Amniotic stem cell (primary cell): ENCODE measurements around the gene MAP1LC3B.

Experiments used
- DNase-seq: peaks from one replicate; lab custom pipeline; 2025; lab: John Stamatoyannopoulos, UW

MAP1LC3B gene

DNA sequence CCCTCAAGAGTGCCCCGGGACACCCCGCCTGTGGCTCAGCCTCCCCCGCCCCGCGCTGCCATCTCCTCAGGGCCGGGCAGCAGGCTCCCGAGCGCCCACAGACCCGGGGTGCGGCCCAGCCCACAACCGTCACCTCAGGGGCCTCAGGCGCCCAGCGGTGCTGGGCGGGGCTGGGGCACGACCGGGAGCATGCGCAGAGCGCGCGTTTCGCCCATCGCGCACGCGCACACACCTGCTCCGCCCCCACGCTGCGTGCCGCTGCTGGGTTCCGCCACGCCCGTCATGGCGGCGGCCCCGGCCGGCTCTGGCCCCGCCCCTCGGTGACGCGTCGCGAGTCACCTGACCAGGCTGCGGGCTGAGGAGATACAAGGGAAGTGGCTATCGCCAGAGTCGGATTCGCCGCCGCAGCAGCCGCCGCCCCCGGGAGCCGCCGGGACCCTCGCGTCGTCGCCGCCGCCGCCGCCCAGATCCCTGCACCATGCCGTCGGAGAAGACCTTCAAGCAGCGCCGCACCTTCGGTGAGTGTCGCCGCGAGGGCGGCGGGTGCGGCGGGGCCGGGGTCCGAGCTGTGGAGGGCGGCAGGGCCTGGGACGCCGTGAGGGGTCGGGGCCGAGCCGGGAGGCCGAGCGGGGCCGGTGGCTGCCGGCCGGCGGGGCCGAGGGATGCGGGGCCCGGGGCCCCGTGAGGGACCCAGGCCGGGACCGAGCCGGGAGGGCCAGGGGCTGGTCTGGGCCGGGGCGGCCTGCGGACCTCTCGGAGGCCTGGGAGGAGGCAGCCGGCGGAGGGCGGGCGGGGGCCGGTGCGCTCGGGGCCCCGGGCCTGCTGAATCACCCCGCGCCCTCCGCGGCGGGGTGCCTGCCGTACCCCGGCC is at the start of gene MAP1LC3B:
Gene MAP1LC3B, plus strand, starts transcription at position 387 of the 871 bp plus-strand sequence. Its CDS starts 92 bp downstream, at position 479.
- peak; percentile 97 for DNase-seq

DNA sequence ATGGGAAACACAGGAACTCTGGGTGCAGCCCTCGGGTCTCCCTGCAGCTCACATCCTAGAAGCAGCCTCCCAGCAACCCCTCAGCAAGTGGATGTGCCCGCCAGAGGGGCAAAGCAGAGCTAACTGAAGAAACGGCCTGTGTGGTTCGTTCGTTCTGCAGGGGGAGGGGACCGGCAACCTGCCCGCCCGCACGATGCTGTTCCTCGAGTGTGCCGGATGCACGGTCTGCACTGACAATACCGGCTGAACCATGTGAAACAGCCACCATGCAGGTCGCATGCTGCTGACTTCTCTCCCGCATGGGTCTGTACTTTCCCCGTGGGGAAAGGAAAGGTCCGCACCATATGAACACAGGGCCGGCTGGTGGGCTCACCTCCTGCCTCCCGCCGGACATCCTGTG is 49.6 kb upstream of the MAP1LC3B start:
- DNase-seq = no peak

DNA sequence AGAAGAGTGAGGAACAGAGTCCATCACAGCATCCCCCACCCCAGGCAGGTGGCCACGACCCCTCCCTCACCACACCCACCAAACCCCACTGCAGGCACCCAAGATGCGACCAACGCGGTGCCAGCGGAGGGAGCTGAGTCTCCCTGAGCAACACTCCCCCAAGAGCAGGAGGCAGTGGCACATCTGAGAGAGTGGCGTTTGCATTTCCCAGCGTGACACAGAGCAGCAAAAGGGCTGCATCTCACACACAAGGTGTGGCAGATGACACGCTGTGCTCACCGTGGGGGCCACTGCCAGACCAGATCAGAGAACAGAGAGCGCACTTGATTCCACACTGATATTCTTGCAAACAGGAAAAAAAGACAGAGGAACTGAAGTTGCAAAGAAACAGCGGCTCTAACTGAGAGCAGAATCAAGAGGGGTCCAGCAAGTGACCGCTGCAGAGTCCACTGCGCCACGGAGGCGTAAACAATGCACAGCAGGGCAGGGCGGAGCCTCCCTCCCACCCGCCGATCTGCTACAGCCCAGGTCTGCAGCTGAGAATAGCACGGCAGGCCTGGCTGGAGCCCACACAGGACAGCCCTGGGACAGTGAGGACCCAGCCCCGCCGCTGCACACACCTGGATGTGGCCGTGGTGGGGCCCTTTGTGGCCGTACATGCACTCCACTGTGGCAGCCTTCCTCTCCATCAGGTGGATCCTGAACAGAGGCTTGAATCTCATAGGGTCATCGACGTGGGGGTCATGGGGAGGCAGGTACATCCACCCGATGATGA is 49.0 kb upstream of the MAP1LC3B start:
- DNase-seq = no peak

DNA sequence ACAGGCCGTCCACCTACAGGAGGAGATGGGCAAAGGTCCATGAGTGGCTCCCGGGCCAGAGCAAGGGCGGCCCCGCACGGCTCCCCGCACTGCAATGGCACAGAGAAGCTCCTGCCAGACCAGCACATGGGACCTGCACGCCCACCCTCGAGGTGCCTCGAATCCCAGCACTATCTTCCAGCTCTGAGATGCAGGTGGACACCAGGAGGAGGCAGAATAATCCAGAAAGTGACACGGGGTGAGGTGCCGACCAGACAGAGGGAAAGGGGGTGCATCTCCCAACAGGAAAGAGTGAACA is 48.4 kb upstream of the MAP1LC3B start:
- no peak for DNase-seq

DNA sequence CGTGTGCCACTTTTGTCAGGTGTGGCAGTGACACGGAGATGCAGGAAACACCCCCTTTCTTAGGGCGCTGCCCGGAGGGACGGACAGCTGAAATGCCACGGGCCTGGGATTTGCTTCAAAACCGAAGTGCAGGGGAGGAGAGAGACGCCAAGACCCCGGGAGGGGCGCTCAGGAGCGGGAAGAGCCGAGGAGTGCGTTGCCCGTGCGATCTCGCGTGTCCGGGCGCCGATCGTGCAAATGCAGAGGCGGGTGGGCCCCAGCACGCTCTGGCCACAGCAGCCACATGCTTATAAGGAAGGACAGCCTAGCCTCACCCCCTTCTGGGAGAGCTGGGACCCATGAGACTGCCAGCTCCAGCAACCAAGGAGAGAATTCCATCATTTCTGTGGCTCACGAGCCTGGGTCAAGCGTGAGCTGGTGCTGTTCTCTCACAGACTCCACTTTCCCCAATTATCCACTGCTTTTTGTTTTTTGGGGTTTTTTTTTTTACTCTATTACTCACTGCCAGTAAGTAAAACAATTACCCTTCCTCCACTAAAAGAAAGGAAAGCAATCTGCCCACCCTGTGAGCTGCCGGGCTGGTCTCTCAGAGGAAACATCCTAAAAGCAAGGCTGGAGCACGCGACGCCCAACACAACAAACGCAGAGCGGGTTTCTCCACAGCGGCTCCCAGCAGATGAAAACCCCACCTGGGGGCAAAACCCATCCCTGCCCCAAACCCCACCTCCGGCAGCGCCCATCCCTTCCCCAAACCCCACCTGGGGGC is 47.8 kb upstream of the MAP1LC3B start:
- DNase-seq = no peak

DNA sequence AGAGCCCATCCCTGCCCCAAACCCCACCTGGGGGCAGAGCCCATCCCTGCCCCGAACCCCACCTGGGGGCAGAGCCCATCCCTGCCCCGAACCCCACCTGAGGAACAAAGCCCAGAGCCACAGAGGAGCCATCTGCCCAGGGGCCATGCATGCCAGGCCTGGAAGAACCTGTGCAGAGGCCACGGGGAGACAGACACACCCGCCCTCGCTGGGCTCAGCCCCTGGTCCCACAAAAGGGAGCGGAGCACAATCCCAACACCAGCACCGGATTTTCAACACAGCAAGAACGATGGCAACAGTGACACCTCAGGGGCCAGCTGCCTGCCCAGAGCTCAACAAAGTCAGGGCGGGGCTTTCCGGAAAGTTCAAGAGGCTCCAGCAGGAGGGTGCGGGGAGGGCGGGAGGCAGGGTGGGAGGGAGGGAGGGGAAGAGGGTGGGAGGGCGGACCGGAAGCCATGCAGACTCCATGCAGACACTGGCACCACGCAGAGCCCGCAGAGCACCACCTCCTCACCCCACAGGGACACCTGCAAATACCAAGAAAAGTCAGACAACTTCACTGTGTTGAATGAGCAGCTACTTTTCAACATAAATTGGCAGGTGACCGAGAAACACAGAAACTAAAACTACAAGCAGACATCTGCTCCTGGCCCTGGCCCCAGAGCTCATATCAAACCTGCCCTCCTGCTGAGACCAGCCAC is 47.1 kb upstream of the MAP1LC3B start:
- DNase-seq = no peak

DNA sequence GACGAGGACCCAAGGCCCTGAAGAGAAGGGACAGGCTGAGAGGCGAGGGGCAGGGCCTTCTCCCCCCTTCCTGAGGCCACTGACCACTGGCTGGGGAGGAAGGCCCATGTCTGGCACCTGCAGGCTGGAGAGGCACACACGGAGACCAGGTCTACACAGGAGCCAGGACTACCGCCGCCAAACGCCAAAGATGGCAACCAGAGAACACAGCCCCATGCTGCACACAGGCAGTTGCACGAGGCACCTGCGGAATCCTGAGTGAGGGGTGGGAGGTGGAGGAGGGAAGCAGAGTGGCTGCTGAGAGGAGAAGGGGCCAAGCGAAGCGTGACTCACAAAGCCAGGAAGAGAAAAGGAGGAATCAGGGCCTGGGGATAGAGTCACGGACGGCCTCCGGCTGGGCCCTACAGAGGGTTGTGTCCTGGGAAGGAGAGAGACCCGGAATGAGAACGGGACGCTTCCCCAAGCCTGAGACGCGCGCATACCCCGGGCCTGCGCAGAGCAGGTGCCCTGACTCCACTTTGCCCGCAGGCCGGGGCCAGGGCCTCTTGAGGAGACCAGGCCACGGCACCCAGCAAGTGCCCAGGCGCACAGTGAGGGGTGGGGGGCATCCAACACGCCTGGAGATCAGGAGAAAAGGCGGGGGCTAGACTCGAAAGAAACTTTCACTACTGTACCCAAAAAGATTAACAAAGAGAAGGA is 46.3 kb upstream of the MAP1LC3B start:
- no peak for DNase-seq

DNA sequence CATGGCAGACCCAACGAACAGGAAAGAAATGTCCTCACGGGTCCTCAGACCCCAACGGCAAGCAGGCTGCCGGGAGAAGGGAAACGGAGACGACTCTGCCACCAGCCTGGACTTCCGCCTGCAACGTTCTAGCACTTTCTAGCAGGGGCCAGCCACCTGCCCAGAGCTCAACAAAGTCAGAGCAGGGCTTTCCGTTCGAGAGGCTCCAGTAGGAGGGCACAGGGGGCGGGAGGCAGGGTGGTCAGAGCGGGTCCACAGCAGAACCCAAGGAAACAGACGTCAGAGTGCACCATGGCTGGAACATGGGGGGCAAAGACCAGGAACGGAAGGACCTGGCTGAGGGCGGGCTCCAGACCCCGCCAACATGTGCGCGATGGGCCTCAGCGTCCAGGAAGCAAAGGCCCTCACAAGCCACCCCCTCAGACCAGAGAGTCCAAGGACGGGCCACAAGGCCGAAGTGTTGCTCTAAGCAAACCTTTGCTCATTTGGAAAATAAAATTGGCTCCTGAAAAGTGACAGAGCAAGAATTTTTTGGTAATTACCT is 45.5 kb upstream of the MAP1LC3B start:
- no peak for DNase-seq

DNA sequence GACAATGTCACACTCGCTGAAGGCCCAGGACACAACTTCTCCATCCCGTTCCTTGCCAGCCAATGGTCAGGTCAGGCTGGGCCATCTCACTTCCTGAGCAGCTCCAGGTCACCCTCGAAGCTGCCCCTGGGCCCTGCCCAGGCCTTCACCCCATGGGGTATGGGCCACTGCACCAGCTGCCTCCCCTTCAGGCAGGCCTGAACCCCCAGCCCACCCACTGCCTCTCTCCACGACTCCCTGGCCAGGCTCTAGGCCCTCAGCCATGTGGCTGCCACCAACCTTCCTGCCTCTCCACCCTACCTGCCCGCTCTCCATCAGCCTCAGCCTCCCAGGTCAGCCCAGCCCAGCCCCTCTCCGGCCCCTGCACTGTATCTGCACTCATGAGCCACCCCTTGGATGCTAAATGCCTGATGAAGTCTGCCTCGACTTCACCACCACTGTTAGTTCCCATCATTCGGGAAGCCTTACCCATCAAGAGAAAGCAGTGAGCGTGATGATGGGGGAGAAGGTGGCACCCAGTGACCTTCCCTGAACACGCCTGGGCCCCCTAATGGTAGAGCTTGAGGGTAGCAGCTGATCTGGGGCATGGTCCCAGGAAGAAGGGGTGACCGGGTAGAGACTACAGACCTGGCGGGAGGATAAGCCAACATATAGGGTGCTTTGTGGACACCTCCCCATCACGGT is 44.1 kb upstream of the MAP1LC3B start:
- no peak for DNase-seq

DNA sequence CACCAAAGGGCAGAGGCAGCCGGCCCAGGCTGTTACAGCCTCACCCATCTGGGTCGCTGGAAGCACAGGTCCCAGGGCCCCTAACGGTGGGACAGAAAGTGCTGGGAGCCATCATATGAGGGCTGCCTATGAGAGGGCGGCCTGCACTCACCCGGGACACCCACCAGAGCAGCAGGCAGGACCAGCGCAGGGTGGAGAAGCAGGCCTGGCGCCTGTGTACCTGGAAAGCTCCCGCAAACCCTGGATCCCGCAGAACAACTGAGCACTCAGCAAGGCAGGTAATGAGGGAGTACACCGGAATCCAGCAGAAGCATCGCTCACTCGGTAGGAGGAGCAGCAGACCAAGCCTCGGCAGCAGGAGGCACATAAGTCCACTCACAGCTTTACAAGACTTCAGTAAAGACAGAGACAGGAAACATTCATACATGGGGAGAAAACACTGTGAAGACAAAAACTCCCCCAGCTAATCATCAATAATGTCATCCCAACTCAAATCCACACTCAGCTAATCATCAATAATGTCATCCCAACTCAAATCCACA is 43.4 kb upstream of the MAP1LC3B start:
- DNase-seq = no peak

DNA sequence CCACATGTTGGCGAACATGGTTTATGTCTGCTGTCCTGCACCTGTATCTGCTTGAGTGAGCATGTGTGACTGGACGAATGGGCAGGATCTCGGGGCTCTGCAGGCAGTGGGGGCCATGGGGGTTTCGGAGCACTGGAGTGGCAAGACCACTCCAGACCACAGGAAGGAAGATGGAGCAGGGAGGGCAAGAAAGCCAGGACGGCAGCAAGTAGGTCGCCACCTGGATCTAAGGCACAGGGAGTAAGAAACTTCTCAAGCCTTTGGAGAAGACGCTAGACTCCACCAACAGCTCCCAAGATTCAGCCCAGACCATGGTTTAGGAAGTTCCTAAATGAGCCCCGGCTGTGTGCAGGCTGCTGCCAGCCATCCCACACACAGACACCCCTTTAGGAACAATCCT is 42.1 kb upstream of the MAP1LC3B start:
- no peak for DNase-seq

DNA sequence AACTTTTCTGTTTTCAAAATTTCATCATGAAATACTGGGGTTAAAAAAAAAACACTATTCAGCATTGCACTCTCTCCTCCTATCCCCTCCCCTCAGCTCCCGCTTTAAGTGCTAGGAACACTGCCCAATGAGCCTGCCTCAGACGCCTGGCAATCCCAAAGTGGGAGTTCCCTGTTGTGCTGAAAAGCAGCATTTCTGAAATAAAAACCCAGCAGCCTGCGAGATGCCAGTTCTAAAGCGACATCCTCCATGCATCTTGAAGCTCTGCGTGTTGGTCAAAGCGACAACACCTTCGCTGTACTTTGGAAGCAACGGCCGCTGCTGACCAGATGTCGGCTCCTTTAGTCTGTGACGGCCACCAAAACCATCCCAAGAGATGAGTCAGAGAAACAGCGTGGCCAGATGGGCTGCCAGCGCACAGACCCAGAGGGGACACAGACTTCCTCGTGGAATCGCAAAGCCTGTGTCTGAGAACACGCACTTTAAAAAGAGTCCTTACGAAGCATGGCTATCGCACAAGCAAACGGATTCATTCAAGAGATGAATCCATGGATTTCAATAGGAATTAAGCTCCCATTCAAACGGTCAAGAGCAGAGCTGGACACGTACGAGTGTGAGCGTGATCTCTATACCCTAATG is 41.3 kb upstream of the MAP1LC3B start:
- DNase-seq = no peak

DNA sequence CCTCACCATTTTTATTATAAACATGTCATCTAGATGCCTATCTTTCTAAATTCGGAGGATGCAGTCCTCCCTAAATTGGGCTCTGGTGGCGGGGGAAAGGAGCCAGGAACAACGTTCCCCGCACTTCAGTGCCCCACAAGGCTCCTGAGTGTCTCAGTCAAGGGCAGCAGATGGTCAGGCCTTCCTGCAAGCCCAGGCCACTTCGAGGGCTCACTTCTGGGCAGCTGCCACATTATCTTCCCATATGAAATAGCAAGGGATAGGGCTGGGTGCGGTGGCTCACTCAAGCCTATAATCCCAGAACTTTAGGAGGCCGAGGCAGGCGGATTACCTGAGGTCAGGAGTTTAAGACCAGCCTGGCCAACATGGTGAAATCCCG is 40.8 kb upstream of the MAP1LC3B start:
- no peak for DNase-seq

DNA sequence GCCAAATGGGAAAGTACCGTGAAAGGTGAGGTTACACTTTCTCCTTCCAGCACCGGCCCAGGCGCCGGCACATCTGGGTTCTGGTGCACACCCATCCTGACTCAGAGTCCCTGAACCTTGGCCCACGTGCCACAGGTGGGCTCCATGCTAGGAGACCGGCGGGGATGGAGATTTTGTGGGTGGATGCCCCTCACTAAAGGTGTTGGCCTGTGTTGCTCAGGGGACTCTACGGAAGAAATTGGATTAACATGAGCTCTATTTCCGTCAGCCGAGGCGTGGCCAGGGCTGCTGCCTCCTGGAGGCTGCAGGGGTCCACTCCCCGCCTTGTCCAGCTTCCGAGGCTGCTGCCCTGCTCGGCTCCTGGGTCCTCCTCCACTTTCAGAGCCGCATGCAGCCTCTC is 39.3 kb upstream of the MAP1LC3B start:
- no peak for DNase-seq

DNA sequence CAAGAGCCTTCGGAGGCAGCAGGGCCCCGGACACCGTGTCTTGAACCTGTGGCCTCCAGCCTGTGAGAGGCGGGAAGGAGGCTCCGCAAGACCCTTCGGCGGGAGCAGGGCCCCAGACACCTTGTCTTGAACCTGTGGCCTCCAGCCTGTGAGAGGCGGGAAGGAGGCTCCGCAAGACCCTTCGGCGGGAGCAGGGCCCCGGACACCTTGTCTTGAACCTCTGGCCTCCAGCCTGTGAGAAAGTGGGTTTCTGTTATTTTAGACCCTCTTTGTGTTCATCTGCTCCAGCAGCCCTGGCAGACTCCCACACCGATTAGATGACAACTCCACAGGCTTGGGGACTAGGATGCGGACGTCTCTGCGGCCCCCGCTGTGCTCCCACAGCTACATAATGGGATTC is 38.5 kb upstream of the MAP1LC3B start:
- no peak for DNase-seq

DNA sequence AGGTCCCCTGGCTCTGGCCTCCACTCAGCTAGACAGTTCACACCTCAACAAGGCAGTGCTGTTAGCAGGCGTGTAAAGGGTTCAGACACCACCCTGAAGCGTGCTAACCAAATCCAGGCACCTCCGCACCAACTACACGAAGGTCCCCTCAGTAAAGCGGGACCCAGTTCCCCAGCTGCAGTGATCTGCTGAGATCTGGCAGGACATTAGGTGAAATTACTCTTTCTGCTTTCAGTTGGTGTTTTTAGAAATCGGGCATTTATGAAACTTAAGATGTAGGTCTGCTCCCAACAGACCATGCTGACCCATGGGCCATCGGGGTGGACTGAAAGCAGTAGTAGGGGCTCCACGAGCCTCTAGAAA is 35.7 kb upstream of the MAP1LC3B start:
- no peak for DNase-seq

DNA sequence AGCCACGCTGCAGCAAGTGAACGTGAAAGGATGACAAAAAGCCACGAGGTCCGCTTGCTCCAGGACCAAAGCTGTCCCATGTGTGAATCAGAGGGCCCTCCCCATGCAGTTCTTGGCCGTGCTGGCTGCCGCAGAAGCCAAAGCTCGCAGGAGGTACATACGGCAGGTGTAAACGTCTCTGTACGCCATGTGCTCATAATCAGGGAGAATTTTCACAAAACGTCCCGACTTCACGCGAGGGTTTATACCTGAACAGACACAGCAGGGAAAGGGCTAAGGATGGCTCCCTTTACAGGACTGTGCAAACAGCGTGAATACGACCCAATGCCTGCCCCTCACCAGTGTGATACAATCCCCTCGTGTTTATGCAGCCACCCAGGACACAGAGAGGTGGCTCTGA is 33.9 kb upstream of the MAP1LC3B start:
- DNase-seq = no peak

DNA sequence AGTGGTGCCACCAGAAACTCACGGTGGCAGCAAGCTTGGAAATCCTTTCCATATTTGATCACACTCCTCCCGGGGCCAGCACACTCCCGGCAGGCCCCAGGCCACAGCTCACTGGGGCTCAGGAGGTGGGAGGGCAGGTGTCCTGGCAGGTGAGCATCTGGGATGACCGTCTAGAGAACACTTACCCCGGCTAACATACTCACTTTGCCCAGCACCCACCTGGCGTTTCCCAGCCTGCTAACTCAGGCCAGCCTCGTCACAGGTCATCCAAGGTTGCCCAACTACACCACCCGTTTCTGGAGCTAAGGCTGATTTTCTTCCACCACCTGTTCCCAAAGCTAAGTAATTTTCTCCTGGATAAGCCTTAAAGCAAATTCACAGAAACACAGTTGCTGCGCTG is 33.4 kb upstream of the MAP1LC3B start:
- DNase-seq = no peak

DNA sequence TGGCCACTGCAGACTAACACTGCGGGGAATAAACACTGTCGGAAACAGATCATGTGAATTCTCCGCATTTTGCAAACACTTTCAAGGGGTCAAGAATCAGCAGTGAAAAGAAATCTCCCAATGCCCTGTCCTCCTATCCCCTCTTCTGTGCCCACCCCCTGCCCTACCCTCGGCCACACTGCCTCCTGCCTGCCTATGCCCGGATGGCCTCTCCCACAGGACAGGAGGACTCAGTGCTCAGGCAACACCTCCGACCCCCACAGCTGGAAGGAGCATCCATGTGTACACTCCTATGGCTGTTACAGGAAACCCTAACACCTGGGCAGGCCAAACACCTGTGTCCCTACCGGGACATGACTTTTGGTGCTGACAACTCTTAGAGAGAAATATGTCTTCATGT is 33.0 kb upstream of the MAP1LC3B start:
- DNase-seq = no peak
